Renal pelvis (tissue), 4 donors: Measurements from ENCODE around the gene ATG7. TPM values are rescaled to one million over a fixed set of nuclear protein-coding genes. Genes with fewer than 3 reads are reported as not detected.
A peak's percentile ranks its signal among the peaks of the same experiment; 100 is the strongest.

Experiments used
- DNase-seq: peaks from one replicate; pipeline ENCODE4 v3.0.0-alpha.2; 2013
- polyA plus RNA-seq, 3 donors: library from polyadenylated mRNA; unstranded; fragments of 120-200 nt; gene quantifications; one replicate each; pipeline ENCODE4 v1.2.1, GENCODE V29; 2013; ENCODE audit not compliant: insufficient read length in 3 of 3

The ATG7 gene
- polyA plus RNA-seq, 3 donors: 22.8 to 24.0 (median 23.0) TPM

DNA sequence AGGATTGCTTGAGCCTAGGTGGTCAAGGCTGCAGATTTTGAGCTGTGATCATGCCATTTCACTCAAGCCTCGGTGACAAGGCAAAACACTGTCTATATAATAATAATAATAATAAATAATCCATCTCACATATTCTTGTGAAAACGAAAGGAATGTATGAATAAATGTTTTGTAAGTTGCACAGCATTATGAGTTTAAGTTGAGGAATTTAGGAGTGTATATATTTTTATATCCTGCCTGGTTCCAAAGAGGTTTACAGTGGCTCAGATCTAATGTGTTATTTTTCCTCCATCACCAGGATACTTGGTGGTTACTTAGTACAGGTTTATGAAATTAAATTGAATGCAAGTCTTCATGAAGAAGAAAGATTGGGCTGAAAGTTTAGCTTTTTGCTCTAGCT, 77.2 kb downstream of the ATG7 start:
- DNase-seq: no peak

DNA sequence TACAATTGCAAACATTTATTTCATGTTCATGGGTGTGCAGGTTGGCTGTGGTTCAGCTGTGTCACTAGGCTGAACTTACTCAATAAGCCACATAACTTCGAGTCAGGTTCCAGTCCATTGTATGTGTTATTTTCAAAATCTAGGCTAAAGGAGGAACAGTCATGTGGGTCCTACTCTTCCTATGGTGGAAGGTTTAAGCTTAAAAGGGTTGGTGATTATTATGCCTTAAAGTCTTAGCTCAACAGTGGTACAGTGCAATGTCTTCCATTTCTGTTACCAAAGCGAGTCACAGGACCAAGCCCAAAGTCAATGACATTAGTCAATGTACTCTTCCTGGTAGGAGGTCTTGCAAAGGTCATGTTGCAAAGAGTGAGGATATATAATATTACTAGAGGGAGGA, 78.2 kb downstream of the ATG7 start:
- no peak for DNase-seq

DNA sequence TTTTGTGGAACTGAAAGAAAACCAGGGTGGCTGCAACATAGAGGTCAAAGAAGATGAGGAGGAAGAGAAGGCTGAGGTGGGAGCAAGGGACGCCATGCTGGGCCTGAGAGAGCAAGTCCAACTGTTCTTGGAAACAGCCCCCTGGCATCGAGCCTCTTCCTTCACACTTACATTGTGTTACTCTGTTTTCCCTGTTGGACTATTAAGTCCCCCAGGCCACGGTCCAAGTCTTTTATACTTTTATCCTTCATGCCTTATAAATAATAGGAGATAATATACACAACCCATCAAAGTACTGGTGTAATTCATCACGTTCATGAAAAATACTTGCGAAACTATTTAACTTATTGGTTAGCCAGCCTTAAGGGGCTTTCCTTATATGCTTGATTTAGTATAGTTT, 79.3 kb downstream of the ATG7 start:
- DNase-seq: no peak

DNA sequence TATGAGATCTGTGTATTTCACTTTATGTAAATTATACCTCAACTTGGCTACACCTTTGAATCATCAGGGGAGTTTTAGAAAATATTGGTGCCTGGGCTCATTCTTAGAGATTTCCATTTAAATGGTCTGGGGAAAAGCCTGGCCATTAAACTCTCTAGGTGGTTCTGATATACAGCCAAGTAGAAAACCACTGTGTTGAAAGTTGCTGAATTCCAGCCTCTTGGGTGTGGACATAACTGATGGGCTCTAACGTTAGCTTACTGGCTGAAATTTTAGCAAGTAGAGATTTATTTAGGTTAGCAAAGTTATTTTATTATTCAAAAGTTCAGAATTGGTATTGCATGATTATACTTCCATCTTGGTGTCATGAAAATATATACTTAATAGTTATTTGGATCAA, 84.1 kb downstream of the ATG7 start:
- no peak for DNase-seq

DNA sequence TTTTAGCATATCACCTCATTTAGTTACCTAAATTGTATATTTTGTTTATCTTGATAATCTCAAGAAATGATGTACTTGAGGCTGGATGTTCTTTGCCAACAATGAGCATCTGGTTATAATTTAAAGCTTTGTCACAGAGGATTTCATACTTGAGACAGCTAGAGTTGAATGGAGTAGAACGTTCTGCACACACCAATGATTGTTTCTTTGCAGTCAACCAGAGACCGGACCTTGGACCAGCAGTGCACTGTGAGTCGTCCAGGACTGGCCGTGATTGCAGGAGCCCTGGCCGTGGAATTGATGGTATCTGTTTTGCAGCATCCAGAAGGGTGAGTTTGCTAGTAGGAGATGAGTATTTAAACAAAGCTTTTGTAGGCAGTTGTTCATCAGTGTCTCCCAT, 90.4 kb downstream of the ATG7 start:
- DNase-seq: no peak

DNA sequence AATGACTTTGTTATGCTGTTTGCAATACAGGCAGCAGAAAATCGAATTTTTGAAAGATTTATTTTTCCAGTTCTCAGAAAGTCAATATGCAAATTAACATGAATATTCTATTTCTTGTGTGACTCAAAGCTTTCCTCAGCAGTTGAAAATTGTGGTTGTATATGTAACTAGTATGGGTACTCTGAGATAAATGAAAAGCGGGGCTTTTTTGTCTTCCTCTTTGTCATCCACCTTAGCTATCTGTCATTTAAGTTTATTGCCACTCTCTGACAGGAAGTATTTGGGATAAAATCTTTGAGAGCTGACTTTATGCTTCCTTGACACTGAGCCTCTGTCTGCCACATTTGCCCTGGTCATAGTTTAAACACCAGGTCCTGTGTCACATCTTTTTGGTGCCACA, 91.5 kb downstream of the ATG7 start:
- no peak for DNase-seq

DNA sequence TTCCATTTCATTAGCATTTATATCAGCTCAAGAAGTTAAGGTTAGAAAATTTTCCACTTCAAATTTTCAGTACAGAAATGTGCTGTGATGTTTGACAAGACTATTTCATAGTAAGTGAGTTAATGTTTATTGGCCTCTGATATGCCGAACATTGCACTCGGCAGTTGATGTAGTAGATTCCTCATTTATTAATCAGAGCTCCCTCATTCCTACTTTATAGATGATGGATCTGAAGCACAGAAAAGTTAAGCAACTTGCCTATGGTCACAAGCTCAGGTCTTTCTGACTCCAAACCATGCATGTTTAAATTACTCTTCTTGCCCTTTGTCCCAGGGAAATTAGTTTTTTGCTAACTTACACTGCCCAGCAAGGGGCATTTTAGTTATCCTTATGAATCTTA, 92.0 kb downstream of the ATG7 start:
- DNase-seq: no peak

DNA sequence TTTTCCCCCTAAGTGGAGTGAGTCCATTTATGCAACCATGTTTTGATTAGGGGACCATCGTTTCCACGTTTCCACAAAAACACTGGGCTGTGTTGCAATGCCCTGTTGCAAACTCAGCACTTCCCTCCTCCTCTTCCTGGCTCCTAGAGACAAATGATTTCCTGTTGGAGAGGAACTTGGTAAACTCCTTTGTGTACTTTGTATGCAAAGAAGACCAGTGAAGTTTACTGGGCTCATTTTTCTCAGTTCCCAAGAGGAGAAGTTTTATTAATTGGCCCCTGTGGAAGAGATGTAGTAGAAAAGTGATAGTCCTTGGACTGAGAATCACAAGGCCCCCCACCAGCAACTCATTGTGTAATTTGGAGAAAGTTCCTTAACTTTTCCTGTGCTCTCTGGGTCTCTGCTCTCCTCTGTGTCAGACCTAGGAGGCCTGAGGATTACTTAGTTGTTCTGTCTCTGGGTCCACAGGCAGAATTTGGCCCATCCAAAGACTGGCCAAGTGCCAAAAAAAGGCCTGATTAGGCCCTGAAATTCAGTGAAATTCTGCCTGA, 95.0 kb downstream of the ATG7 start:
- DNase-seq: no peak

DNA sequence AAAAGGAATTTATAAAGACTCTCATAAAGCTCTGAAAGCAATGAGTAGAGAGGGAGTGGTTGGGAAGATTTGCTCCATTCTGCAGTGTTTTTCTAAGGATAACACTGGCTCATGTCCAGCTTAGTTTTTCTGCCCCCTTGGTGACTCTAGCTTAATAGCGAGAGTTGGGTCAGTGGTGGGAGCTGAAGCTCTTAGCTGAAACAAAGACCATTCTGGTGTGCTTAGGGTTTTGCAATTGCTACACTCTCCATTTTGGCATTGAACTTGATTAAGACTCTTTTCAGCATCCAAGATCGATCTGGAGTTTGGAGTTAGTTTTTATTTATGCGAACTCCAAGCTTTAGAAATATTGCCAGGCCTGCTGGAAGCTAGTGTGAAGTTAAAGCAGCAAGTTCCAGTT, 98.0 kb downstream of the ATG7 start:
- DNase-seq: no peak

DNA sequence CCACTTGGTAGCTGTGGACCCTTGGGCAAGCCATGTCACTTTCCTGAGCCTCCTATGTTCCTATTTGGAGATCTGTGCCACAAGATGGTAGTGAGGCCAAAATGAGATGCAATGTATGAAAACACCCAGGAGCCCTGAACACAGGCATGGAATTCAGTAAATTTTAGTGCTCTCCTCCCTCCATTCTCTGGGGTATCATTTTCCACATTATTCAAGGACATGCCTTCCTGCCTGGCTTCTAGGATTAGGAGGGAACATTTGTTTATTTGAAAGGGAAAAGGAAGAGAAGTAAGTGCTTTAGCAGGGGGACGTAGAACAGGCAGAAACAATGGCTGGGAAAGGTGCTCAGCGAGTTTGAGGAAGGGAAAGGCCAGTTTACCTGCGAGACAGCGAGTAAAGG, 98.8 kb downstream of the ATG7 start:
- DNase-seq: no peak

DNA sequence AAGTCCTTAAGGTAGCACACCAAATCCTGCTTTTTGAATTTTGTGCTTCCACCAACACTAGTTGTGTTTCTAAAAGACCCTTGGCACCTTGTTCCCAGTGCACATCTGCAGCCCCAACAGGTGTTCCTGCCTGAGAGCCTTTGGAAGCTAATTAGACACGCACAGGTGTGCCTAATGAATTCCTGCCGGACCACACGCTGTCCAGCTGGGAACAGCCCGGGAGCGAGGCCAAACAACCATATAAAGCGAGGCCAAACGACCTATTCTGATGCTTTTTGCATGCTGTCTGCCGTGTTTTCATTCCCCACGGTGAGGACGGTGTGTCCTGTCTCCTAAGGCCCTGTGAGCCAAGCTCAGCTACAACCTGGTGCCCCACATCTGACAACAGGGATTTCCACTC, 99.5 kb downstream of the ATG7 start:
- no peak for DNase-seq

DNA sequence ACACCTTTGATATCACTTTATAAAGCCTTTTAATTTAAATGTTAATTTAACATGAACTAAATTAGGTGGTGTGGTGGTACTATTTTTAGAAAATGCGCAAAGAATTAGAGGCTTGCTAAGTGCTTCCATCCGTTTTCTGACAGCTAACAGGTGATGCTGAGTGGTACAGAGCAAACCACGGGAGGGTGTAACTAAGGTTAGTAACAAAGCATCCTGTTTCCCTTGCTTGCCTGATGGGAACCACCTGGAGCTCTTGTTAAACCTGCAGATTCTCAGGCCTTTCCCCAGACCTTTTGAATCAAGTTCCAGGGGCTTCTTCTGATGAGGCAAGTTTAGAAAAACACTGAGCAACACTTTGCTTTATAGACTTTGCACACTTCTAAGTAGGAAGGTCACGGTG, 101.0 kb downstream of the ATG7 start:
- no peak for DNase-seq

DNA sequence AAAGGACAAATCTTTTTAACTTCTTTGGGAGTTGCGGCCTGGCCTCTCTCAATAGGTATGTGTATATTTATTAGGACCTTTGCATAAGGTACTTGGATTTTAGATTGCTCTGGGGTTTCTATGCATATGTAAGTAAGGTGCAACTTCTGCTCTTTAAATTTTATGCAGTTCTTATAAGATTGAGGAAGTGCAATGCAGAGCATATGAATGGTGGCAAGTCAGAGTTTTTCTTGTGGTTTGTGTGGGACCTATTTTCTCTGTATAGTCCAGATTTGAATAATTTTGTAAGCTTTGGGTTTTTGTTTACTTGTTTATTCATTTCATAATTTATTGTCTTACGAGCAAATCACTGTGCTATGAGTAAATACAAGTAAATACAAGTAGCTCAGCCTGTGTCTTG, 101.5 kb downstream of the ATG7 start:
- DNase-seq: no peak

DNA sequence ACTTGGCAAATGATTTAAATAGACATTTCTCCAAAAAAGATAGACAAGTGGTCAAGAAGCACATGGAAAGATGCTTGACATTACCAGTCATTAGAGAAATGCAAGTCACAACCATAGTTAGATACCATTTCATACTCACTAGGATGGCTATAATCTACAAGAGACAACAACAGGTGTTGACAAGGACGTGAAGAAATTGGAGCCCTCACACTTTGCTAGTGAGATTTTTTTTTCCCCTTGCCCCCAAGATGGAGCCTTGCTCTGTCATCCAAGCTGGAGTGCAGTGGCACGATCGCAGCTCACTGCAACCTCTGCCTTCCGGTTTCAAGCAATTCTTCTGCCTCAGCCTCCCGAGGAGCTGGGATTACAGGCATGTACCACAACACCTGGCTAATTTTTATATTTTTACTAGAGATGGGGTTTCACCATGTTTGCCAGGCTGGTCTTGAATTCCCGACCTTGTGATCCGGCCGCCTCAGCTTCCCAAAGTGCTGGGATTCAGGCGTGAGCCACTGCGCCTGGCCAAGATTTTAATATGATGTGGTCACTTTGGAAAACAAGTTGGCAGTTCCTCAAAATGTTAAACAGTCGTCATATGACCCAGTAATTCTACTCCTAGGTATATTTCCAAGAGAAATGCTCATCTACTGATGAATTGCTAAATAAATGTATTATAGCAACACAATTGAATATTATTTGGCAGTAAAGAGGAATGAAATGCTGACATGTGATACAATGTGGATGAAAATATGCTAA, 103.3 kb downstream of the ATG7 start:
- DNase-seq: no peak

DNA sequence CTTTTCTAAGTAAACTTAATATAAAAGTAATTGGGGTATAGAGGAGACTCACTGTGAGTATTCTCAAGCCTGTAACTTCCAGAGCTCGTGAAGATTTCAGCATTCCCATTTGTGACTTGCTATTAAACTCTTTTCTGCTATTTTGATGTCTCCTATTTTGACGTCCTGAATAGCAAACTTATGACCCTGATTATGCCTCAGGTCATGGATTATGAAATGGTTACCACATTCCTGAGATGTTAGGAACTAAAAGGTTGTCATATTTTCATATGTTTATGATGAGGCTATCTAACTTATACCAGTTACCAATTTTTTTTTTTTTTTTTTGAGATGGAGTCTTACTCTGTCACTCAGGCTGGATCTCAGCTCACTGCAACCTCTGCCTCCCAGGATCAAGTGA, 105.5 kb downstream of the ATG7 start:
- DNase-seq: no peak

DNA sequence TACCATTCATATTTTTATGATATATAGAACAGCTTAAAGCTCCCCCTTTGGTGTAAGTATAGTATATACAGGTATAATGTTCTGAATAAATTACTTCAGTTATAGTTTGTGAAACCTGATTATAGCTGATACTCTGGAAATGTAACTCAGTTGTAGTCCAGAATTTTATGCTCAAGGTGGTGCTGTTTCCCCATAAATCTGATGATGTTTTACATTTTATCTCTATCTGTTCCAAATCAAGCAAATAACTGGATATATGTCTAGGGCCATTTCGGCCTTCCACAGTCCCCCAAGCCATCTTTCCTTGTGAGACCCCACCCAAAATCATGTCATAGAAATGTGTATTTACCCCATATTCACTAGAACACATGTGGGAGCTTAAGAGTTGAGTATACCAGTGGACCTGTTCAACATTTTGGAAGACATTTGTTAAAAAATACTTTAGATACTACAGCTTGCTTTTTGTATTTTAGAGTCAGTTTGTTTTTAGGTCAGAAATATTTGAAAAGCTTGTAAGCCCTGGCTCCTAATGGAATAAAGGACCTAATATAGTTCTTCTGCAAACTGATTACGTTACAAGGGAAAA, 107.1 kb downstream of the ATG7 start:
- peak; percentile 67 for DNase-seq

DNA sequence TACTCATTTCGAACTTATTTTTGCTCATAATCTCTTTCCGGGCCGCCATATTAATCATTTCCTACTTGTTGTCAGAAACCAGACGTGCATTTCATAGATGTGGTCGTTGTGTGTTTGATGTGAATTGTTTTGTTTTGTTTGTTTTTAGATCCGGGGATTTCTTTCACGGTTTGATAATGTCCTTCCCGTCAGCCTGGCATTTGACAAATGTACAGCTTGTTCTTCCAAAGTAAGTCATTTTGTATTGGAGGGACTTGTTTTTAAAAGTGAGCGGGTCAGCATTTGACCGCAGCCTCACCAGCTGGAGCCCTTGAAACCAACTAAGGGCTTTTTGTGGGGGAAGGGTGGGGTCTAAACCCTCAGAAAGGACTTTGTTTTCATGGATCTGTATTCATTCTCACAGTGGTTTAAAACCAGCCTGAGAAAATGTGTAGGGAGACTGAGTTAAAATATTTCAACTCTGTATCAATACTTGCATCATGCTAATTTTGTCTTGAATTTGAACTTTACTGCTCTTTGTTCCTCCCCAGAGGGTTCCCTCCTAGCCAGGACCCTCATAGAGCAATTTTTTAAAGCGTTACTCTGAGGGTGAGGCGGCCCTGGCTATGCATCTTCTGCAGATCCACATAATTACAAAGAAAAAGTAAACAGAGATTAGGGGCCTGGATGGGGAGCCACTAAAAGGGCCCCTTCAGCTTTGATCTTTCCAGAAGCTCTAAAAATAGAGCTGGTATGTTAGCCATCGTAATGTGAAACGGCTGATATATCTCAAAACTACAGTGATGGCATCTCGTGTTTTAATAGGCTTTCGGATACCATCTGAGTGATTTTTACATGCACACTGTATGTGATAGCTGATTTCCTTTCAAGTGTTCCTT, 107.9 kb downstream of the ATG7 start:
- DNase-seq: no peak

DNA sequence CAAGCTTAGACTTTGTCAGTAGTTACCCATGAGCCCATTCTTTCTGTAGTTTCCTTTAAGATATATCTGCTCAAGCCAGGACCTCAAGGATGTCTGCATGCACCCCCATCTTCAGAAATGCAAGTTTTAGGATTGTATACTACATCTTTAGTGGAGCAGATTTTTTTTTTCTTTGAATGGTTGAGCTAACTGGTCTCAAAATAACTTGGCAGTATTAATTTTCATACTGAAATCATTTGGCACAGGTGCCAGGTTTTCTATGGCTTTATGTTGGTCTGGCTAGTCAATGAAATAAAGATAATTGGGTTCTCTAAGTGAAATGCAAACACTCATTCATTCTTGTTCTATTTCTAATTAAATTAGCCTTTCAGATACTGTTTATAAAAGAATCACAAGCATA, 108.9 kb downstream of the ATG7 start:
- DNase-seq: no peak

DNA sequence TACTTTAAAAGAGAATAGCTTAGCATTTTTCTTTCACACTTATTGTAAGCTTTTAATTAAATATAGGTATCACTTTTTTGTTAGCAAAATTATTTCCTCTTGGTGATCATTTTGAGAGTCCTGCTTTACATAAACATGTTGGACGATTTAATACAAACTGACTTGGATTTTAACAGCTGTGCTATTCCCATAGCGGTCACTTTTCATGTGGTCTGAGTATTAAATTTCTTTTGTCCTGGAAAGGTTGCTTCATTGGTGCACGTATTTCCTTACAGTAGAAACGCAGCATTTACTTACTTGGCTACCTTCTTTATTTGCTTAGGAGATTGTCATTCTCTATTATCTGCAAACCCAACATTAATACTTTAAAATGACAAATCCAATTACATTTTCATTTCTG, 109.4 kb downstream of the ATG7 start:
- DNase-seq: no peak

DNA sequence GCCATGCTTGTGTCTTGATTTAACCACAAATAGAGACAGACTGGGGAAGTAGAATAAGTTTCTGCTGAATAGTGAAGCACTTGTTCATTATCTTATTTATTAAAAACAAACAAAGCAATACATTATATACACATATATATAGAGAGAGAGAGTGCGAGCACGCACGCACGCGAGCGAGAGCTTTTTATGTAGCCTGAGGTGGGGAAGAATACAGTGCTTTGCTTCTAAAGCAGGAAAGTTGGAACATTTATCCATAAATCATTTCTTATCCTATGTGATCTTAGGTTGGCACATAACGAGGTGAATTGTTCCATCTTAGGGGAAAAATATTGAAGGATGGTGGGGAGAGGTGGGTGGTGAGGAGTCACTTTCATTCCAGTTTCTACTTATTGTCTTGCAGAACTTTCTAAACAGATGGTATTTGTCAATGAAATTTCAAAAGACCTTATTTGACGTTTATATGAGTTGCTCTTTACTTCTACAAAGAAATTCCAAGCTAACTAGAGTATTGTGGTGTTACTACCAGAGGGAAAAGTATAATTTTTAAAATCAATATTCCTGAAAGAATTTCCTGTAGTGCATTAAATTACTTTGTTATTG, 110.0 kb downstream of the ATG7 start:
- DNase-seq: no peak

DNA sequence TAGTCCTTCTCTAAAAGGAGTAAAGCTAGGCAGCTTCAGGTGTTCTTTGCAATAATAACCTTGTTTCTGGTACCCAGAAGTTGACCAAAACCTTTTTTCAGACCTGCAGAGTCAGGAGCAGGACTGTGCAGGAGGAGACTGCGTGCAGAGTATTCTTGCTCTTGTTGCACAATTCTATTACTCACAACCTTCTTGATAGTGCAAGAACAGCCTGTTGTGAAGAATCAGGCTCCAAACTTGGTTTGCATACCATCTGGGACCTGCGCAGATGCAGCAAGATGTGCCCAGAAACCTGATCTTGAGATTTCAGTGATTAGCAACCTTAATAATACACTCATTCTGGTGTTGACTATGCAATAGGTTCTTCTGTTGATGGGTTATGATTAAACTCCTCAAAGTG, 111.9 kb downstream of the ATG7 start:
- no peak for DNase-seq

DNA sequence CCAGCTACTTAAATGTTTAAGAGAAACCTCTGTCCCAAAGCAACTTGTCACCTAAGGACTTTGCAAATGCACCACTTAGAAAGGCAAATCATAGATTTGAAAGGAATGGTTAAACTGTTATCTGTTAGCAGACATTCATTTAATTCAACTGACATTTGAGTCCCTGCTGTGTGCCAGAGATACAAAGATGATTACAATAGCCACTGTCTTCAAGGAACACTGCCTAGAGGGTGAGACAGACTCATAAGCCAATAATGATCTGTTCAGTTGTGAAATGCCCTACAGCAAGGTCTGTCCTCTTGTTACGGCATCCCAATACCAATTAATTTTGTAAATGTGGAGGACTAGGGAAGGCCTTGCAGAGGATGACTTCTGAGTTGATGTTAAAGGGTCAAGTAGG, 113.1 kb downstream of the ATG7 start:
- no peak for DNase-seq
